OCI-LY1 (cell line): ENCODE measurements around the gene STX8.

Experiments used
- H2AFZ ChIP-seq: fragments of 200-600 bp; sonication (generic), shearing (Covaris generic); 2 replicates; pipeline ENCODE4 v1.6.0; 2014; ENCODE audit warnings: antibody characterized with exemption, mild to moderate bottlenecking, low read length
- H3F3A ChIP-seq: fragments of 200-600 bp; sonication (generic), shearing (Covaris generic); 2 replicates; pipeline ENCODE4 v1.6.0; 2014; ENCODE audit warnings: mild to moderate bottlenecking, antibody characterized with exemption, low read length, moderate library complexity; ENCODE audit not compliant: insufficient read depth
- H3K27ac ChIP-seq: fragments of 200-600 bp; sonication (generic); 2 replicates; pipeline ENCODE4 v1.5.1; 2014; ENCODE audit warnings: low read length, mixed run types, mild to moderate bottlenecking, low read depth; ENCODE audit not compliant: poor library complexity, severe bottlenecking
- H3K27me3 ChIP-seq: fragments of 200-600 bp; sonication (generic); 2 replicates; pipeline ENCODE4 v1.6.0; 2014; ENCODE audit warnings: antibody characterized with exemption, mild to moderate bottlenecking, low read length, moderate library complexity; ENCODE audit not compliant: insufficient read depth
- H3K36me3 ChIP-seq: fragments of 200-600 bp; sonication (generic); 2 replicates; pipeline ENCODE4 v1.6.1; 2014; ENCODE audit warnings: mild to moderate bottlenecking, antibody characterized with exemption, low read length, moderate library complexity, mixed read lengths; ENCODE audit not compliant: insufficient read depth
- H3K4me1 ChIP-seq: fragments of 200-600 bp; sonication (generic); 2 replicates; pipeline ENCODE4 v1.5.1; 2014; ENCODE audit warnings: mild to moderate bottlenecking, low read length, moderate library complexity; ENCODE audit not compliant: insufficient read depth, severe bottlenecking
- H3K4me2 ChIP-seq: fragments of 200-600 bp; sonication (generic), shearing (Covaris generic); 2 replicates; pipeline ENCODE4 v1.6.1; 2014; ENCODE audit warnings: low read length
- H3K4me3 ChIP-seq: fragments of 200-600 bp; sonication (generic); 2 replicates; pipeline ENCODE4 v1.5.1; 2014; ENCODE audit warnings: low read length, low read depth, mild to moderate bottlenecking, mixed read lengths; ENCODE audit not compliant: poor library complexity, severe bottlenecking
- H3K79me2 ChIP-seq: fragments of 200-600 bp; shearing (Covaris generic); 2 replicates; pipeline ENCODE4 v1.6.1; 2016; ENCODE audit warnings: mixed run types, low read length, mixed read lengths; ENCODE audit not compliant: insufficient read depth
- H3K9ac ChIP-seq: fragments of 200-600 bp; sonication (generic), shearing (Covaris generic); 2 replicates; pipeline ENCODE4 v1.6.1; 2014; ENCODE audit warnings: mild to moderate bottlenecking, low read length, mixed read lengths
- H3K9me2 ChIP-seq: fragments of 200-600 bp; sonication (generic), shearing (Covaris generic); 2 replicates; pipeline ENCODE4 v1.6.1; 2014; ENCODE audit warnings: low read depth, mild to moderate bottlenecking, low read length, mixed read lengths
- H3K9me3 ChIP-seq: fragments of 200-600 bp; shearing (Covaris generic); 2 replicates; pipeline ENCODE4 v1.6.1; 2014; ENCODE audit warnings: low read length, mixed read lengths
- H4K20me1 ChIP-seq: fragments of 200-600 bp; sonication (generic), shearing (Covaris generic); 2 replicates; pipeline ENCODE4 v1.6.0; 2016; ENCODE audit warnings: mild to moderate bottlenecking, low read length; ENCODE audit not compliant: insufficient read depth
- EZH2 ChIP-seq: fragments of 200-600 bp; sonication (generic), shearing (Covaris generic); IDR thresholded peaks from 2 replicates; pipeline ENCODE4 v1.8.0; 2017; ENCODE audit warnings: borderline replicate concordance, mixed run types, mild to moderate bottlenecking, antibody characterized with exemption, low read length, moderate library complexity, mixed read lengths
- TF ChIP-seq, protein P1 (sequence below): fragments of 200-600 bp; sonication (generic), shearing (Covaris generic); IDR thresholded peaks from 2 replicates; pipeline ENCODE4 v1.5.1; 2017; ENCODE audit warnings: mild to moderate bottlenecking, antibody characterized with exemption, low read length, moderate library complexity, mixed read lengths

The STX8 gene

DNA sequence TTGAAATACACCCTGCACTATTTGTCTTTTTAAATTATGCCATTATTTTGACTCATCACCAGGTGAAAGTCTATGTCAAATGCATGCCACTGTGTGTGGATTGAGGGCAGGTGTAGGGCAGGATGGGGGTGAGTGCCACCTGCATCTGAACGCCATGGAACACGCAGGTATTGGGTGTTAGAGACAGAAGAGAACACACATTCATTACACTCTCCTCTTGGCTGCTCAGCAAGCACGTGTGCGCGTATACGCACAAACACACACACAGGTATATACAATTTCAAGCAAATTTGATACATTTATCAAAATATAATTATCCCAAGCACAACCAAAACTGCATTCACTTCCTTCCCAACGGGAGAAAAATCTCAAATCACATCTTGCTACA is 285.4 kb downstream of the STX8 start:
- H3F3A ChIP-seq = no peaks in the 10 kb centered on the region
- H3K9me2 ChIP-seq = no peaks in the 10 kb centered on the region
- no peak overlapping the region for H3K4me2 ChIP-seq
- no peak overlapping the region for H3K4me3 ChIP-seq
- H3K4me1 ChIP-seq = no peaks in the 10 kb centered on the region
- no peaks in the 10 kb centered on the region for H3K79me2 ChIP-seq
- no peak overlapping the region for H2AFZ ChIP-seq
- H3K36me3 ChIP-seq = no peaks in the 10 kb centered on the region
- H4K20me1 ChIP-seq = no peaks in the 10 kb centered on the region
- no peaks in the 10 kb centered on the region for H3K27me3 ChIP-seq
- H3K9me3 ChIP-seq = no peaks in the 10 kb centered on the region
- H3K27ac ChIP-seq = no peak overlapping the region
- no peak overlapping the region for H3K9ac ChIP-seq
- TF ChIP-seq, protein P1, sequence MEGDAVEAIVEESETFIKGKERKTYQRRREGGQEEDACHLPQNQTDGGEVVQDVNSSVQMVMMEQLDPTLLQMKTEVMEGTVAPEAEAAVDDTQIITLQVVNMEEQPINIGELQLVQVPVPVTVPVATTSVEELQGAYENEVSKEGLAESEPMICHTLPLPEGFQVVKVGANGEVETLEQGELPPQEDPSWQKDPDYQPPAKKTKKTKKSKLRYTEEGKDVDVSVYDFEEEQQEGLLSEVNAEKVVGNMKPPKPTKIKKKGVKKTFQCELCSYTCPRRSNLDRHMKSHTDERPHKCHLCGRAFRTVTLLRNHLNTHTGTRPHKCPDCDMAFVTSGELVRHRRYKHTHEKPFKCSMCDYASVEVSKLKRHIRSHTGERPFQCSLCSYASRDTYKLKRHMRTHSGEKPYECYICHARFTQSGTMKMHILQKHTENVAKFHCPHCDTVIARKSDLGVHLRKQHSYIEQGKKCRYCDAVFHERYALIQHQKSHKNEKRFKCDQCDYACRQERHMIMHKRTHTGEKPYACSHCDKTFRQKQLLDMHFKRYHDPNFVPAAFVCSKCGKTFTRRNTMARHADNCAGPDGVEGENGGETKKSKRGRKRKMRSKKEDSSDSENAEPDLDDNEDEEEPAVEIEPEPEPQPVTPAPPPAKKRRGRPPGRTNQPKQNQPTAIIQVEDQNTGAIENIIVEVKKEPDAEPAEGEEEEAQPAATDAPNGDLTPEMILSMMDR = no peak
- TF ChIP-seq EZH2 = no peak

DNA sequence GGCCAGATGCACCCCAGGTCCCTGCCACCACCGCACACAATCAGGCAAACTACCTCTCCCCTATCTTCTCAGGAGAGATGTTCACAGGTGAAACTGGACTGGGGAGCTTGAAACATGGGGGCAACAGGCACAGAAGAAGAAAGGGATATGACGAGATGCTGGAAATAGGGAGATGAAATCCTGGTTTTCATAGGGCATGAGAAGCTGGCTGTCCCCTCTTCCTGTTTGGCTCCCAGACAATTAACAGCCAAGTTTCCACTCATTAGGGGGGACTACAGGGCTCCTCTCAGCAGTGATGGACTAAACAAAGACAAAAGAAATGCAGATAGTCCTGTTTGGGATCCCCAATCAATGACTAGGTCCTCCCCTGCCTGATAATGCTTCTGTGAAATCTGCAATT is 288.3 kb downstream of the STX8 start:
- no peaks in the 10 kb centered on the region for H3K9me3 ChIP-seq
- H4K20me1 ChIP-seq = no peaks in the 10 kb centered on the region
- H3K27ac ChIP-seq = no peak overlapping the region
- no peak overlapping the region for H3K9ac ChIP-seq
- no peaks in the 10 kb centered on the region for H3K36me3 ChIP-seq
- no peak overlapping the region for H3K4me2 ChIP-seq
- no peak overlapping the region for H2AFZ ChIP-seq
- no peaks in the 10 kb centered on the region for H3F3A ChIP-seq
- H3K4me1 ChIP-seq = no peaks in the 10 kb centered on the region
- H3K27me3 ChIP-seq = no peaks in the 10 kb centered on the region
- TF ChIP-seq, protein P1 = no peak
- no peak for TF ChIP-seq EZH2
- H3K4me3 ChIP-seq = no peak overlapping the region
- no peaks in the 10 kb centered on the region for H3K79me2 ChIP-seq
- H3K9me2 ChIP-seq = no peaks in the 10 kb centered on the region

DNA sequence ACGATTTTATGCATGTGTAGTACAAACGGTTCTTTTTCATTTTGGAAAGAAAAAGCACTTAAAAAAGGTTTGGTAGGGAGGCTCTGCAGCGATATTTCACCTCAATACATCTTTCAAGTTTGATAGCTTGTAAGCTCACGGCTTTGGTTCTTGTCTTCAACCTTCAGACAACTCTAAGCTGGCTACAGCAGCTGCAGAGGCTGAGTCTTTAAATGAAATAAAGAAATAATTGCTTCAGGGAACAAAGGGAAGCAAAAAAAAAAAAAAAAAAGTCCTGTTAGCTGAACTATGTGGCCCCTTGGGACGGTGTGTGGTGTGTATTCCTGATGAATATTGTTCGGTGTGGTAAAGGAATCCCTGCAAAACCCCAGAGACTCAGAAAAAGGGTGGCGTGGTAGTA is 289.2 kb downstream of the STX8 start:
- Histone ChIP-seq H3K27me3 (no peaks in the 10 kb centered on the region), H3K9ac (no peak overlapping the region), H3K9me3 (no peaks in the 10 kb centered on the region), H3K4me1 (no peaks in the 10 kb centered on the region), H3K79me2 (no peaks in the 10 kb centered on the region), H3F3A (no peaks in the 10 kb centered on the region), H3K9me2 (no peaks in the 10 kb centered on the region), H3K4me3 (no peak overlapping the region), H3K4me2 (no peak overlapping the region), H3K27ac (no peak overlapping the region), H3K36me3 (no peaks in the 10 kb centered on the region), H4K20me1 (no peaks in the 10 kb centered on the region), H2AFZ (no peak overlapping the region)
- TF ChIP-seq, protein P1 = no peak
- TF ChIP-seq EZH2 = no peak
